ENCODE results near the gene TNFRSF6B.

- TF ChIP-seq CTCF (IDR thresholded peaks at IDR 0.05 in 8 of 11, conservative IDR thresholded peaks at IDR 0.05 in 3 of 11) (no peak), POLR2A (IDR thresholded peaks at IDR 0.05) (no peak), POLR2AphosphoS5 (IDR thresholded peaks at IDR 0.05) (peak; percentile 65 to 84 (median 76))
These were observed 43.1 kb upstream of the TNFRSF6B start, which contains the start of gene STMN3 for GRCh38 chr20:63653041-63653973.
